ENCODE data around the gene MTARC2.
A peak's percentile ranks its signal among the peaks of the same experiment; 100 is the strongest.

The MTARC2 gene

DNA sequence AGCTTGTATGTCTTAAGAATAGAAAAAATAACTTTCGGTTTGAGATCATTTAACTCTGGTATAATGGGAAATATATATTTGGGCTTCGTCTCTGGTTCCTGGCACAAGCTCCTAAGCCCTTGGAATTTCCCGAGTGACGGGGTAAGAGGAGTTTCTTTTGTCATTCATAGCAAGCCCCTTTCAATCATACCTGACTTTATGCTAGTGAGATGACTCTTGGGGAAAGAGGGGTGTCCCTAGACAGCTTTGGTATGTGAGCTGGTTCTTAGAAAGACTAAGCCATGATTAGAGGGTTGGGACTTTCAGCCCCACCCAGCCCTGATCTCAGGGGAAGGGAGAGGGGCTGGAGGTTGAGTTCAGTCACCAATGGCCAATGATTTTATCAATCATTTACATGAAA is 24.7 kb downstream of the MTARC2 start:
- no peak for DNase-seq

DNA sequence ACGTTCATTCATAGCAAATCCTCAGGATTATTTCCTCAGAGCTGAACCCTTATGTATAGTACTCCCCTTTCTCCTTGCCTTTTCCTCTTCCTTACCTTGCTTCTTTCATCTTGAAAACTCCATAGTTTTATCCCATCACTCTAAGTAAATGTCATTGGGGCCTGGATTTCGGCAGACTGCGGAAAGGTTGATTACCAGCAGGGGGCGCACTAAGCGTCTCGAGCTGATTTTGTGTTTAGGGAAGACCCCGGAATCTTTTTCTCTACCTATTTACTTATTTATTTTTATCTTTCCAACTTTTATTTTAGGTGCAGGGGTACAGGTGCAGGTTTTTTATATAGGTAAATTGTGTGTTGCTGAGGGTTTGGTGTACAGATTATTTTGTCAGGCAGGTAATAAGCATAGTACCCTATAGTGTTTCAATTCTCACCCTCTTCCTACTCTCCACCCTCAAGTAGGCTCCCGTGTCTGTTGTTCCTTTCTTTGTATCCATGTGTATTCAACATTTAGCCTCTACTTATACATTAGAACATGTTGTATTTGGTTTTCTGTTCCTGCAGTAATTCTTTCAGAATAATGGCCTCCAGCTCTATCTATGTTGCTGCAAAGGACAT is 27.2 kb downstream of the MTARC2 start:
- DNase-seq: peak; percentile 11

GRCh38 chr1:220776254-220776653 is 28.1 kb downstream of the MTARC2 start:
- DNase-seq: no peak

- DNase-seq: peak; percentile 71
Measured at GRCh38 chr1:220776720-220777326, 28.7 kb downstream of the MTARC2 start.

GRCh38 chr1:220783453-220783852 is 35.3 kb downstream of the MTARC2 start:
- no peak for DNase-seq

GRCh38 chr1:220784751-220785150 is 36.6 kb downstream of the MTARC2 start:
- DNase-seq: no peak

GRCh38 chr1:220785166-220786056 is 37.3 kb downstream of the MTARC2 start:
- DNase-seq: no peak

DNA sequence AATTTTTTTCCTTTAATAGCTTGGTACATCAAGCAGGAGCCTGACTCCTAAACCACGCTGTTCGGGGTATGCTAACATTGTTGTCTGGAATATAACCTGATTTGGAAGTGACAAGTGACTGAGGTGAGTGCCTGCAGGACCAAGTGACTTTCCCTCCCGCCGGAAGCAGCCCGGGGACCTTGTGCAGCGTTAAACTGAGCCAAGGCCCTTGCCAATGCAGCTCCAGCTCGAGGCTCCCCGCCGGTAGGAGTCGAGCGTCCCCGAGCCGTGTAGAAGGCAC is 37.9 kb downstream of the MTARC2 start:
- DNase-seq: no peak

- peak; percentile 7 for DNase-seq
Measured at GRCh38 chr1:220786337-220787068, 38.4 kb downstream of the MTARC2 start, which contains the start of gene MTARC1. TSS of gene MTARC1 (plus strand) at chr1:220786913. CDS start at chr1:220786945, 32 bp downstream.

GRCh38 chr1:220787069-220787619 is 39.0 kb downstream of the MTARC2 start:
- no peak for DNase-seq

- no peak for DNase-seq
Measured at GRCh38 chr1:220788900-220789299, 40.8 kb downstream of the MTARC2 start.

GRCh38 chr1:220789532-220790147 is 41.5 kb downstream of the MTARC2 start:
- no peak for DNase-seq

DNA sequence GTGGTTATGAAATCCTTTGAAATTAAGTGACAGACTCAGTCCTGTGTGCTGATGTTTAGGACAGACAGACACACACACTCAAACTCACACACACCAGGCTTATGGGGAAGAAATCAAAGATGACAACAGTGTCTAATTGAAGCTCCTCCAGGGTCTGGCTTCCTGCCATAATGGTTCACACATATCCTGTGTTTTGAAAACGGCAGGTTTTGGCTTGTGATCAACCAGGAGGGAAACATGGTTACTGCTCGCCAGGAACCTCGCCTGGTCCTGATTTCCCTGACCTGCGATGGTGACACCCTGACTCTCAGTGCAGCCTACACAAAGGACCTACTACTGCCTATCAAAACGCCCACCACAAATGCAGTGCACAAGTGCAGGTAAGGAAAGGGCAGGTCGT is 43.2 kb downstream of the MTARC2 start:
- peak; percentile 1 for DNase-seq

- no peak for DNase-seq
Measured at GRCh38 chr1:220791956-220792355, 43.8 kb downstream of the MTARC2 start.

DNA sequence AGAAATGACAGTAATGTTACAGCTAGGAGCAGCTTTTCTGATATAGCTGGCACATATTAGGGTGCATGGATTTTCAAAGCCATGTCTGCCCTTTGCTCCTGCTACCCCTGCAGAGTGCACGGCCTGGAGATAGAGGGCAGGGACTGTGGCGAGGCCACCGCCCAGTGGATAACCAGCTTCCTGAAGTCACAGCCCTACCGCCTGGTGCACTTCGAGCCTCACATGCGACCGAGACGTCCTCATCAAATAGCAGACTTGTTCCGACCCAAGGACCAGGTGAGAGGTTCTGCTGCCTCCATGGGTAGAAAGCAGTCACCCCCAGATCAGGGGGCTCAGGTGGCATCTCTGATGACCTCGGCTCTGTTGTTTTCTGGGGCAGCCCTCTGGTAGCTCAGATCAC is 48.4 kb downstream of the MTARC2 start:
- DNase-seq: no peak

DNA sequence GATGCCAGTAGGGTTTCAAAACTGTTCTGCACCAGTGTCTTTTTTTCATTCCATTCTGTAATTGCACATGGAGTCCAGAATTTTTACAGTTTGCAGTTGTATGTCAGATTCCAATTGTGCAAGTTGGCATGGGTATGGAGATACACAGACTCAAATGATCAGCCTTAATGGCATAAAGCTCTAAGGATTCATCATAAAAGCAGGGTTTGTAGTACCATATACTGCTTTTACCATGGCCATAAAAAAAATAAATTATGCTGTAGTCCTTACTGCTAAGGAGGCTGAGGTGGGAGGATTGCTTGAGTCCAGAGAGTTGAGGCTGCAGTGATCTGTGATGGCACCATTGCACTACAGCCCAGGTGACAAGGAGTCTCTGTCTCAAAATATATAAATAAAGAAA is 48.9 kb downstream of the MTARC2 start:
- DNase-seq: no peak

DNA sequence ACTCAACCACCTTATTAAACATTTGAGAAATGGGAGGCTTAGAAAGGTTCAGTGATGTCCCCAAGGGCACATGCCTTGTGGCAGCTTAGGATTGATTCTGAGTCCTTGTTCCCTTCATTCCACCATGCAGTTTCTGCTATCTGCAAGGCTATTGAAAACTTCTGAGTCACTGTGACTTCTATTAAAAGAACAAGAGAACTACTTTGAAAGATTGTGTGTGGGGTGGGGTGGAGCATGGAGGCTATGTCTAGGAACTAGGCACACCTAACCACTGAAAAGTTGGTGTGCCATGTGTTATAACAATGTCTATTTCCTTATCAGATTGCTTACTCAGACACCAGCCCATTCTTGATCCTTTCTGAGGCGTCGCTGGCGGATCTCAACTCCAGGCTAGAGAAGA is 49.4 kb downstream of the MTARC2 start:
- DNase-seq: no peak

DNA sequence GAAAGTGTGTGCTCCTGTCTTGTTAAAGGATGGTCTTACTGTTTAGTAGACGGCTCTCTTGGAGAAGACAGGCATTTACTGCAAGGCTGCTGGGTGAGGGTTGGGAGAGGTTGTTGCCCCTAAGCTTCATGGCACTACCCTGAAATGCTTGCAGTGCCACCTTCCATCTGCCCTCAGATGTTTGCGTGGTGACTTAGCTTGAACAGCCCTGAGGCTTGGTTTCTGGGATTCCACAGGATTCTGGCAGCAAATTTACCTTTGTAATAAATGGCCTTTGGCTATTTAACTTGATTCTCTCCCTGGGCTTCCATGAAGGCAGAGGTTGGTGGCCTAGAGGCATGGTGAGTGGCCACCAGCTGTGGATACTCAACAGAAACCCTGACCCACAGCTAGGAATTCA is 50.2 kb downstream of the MTARC2 start:
- no peak for DNase-seq

- DNase-seq: no peak
Measured at GRCh38 chr1:220800262-220800661, 52.1 kb downstream of the MTARC2 start.

GRCh38 chr1:220803401-220804201 is 55.5 kb downstream of the MTARC2 start:
- peak; percentile 53 for DNase-seq

DNA sequence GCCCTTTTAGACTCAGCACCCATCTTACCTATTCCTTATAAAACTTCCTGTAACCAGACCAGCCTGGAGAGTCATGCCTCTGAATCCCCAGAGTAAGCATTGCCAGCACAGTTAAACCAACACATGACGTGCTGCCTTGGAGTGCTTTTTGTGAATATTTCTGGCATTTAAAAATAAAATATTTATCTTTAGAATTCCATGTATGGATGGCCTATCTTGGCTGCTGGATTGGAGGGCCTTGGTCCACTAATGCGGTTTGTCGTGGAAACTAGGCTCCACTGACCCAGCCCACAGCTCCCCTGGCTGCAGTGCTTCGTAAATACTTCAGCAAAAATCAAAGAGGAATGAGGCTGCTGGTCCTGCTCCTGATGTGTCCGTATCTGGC is 56.1 kb downstream of the MTARC2 start:
- no peak for DNase-seq

DNA sequence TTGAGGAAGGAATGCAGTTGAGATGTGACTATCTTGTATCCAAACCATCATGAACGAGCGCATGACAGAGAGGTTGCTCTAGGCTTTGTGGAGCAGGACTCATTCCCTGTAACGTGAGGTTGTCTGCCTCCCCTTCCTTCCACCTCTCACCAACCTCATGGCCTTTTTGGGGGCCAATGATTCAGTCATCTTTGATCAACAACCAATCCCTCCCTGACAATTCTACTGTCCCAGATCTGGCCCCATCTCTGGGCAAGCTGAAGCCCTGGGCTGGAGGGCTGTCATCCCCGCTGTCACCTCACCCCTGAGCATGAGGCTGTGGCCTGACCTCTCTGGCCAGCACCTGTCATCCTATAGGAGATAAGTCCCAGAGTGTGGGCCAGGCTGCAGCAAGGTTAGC is 58.3 kb downstream of the MTARC2 start:
- DNase-seq: no peak
